Measurements from ENCODE around the gene CIAO1.
"Not testable (repeated sequence)": the region's sequence is repeated elsewhere in the genome, so short reads cannot be mapped to it uniquely, and the experiment has no call there.

The CIAO1 gene

DNA sequence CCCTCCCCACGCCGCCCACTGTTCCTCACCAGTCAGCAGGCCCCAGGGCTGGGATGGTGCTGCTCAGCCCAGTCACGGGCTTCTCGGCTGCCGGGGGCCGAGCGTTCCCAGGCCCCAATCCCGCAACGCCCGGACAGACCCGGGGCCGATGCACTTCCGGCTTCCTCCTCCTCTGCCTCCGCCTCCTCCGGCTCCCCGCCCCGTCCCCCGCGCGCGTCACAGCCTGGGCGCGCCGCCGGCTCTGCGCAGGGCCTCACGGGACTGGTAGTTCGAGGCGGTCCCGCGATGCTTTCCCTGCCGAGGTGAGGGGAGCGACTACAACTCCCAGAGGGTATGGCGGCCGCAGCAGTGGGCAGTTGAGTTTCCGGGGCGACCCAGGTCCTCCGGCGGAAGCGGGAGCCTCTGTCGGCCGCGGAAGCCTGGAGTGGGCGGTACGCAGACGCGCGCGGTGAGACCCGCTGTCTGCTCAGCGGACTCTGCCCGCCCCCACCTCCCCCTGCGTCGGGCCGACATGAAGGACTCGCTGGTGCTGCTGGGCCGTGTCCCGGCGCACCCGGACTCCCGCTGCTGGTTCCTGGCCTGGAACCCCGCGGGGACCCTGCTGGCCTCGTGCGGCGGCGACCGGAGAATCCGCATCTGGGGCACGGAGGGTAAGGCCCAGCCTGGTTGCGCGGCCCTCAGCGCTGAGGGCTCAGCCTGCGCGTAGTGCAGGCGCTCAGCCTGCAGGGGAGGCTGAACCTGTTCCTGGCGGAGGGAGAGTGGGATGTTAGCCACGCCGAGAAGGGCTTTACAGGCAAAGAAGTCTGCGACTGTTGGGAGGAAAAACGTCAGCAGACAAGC, at the start of gene CIAO1, which contains the start of gene TMEM127:
Gene CIAO1, plus strand, starts transcription at position 386 of the 840 bp plus-strand sequence. Its CDS starts 126 bp downstream, at position 512.
Gene TMEM127, minus strand, starts transcription at position 158 of the 840 bp plus-strand sequence. CDS start 616 bp downstream, outside the sequence.
- Histone ChIP-seq H3K27ac (ENCODE audit: low read length) (no peak within 1 kb of the TSS), H3K4me1 (ENCODE audit: insufficient read depth, low read length) (peaks cover 12% of the 10 kb centered on the region), H3K4me3 (ENCODE audit: low read length) (peak within 1 kb of the TSS; percentile 96), H3K36me3 (ENCODE audit: insufficient read depth, low read depth, low read length) (peaks cover 30% of the 10 kb centered on the region), H3K27me3 (ENCODE audit: insufficient read depth, low read length) (no peaks in the 10 kb centered on the region), H3K9ac (ENCODE audit: low read depth, low read length) (peak within 1 kb of the TSS; percentile 86), H3K9me3 (ENCODE audit: insufficient read depth, low read depth, low read length) (no peaks in the 10 kb centered on the region)

DNA sequence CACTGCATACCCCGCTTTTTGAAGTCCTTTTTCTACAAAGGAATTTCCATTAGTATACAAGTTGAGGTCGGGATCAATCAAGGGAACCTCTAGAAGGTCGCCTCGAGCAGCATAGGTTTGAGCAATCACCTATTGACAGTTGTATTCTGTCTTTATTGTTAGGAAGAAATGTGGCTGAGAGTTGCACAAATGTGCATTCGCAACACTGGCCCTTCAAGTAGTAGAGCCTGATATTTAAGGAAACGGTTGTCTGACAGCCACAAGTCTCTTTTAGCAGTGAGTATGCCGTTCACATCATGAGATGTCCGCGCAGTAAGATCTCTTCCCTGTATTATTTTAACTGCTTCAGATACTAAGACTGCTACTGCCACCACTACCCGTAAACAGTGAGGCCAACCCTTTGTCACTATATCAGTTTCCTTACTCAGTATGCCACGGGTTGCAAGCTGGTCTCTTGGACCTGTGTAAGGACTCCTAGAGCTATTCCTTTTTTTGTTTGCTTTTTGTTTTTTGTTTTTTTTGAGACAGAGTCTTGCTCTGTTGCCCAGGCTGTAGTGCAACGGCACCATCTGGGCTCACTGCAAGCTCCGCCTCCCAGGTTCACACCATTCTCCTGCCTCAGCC, 47.4 kb upstream of the CIAO1 start:
- no peaks in the 10 kb centered on the region for H3K4me1 ChIP-seq (ENCODE audit: insufficient read depth, low read length)
- no peak overlapping the region for H3K27ac ChIP-seq (ENCODE audit: low read length)
- H3K36me3 ChIP-seq (ENCODE audit: insufficient read depth, low read depth, low read length): no peaks in the 10 kb centered on the region
- H3K9ac ChIP-seq (ENCODE audit: low read depth, low read length): no peak overlapping the region
- H3K27me3 ChIP-seq (ENCODE audit: insufficient read depth, low read length): no peaks in the 10 kb centered on the region
- no peaks in the 10 kb centered on the region for H3K9me3 ChIP-seq (ENCODE audit: insufficient read depth, low read depth, low read length)
- no peak overlapping the region for H3K4me3 ChIP-seq (ENCODE audit: low read length)

DNA sequence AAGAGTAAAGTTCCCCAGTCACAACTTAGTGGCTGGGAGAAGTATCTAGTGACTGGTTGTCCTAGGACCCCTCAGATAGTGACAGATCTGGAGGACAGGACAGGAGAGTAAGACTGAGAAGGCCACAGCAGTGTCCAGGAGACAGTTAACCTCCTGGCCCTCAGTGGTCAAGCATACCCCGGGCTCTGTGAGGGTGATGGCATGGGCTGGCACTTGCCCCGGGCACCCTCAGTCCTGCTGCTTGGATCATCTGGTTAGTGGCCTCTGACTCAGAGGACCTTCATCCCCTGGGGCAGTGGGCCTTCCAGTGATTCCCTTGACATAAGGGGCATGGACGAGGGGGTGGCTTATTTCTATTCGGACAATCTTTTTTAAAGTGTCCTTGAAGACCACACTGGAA, 46.1 kb upstream of the CIAO1 start:
- not testable (repeated sequence) for H3K4me1 ChIP-seq (ENCODE audit: insufficient read depth, low read length); H3K4me3 ChIP-seq (ENCODE audit: low read length); H3K27me3 ChIP-seq (ENCODE audit: insufficient read depth, low read length); H3K36me3 ChIP-seq (ENCODE audit: insufficient read depth, low read depth, low read length); H3K27ac ChIP-seq (ENCODE audit: low read length); H3K9me3 ChIP-seq (ENCODE audit: insufficient read depth, low read depth, low read length); H3K9ac ChIP-seq (ENCODE audit: low read depth, low read length)

DNA sequence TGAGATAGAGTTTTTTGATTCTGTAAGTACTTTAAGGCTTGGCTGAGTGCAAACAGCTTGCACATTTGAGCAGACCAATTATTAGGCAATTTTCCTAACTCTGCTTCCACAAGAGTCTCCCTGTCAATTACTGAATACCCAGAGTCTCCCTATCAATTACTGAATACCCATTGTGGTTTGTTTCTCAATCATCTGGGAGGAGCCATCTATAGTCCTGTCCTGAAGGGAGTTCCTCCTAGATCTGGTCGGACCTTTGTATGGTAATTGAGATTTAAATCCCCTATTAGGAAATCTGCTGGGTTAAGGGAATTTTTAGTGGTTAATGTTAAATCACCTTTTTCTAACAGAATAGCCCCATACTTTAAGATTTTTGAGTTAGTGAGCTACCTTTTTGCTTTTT, 44.9 kb upstream of the CIAO1 start:
- H3K27ac ChIP-seq (ENCODE audit: low read length); H3K4me1 ChIP-seq (ENCODE audit: insufficient read depth, low read length); H3K27me3 ChIP-seq (ENCODE audit: insufficient read depth, low read length): not testable (repeated sequence)

DNA sequence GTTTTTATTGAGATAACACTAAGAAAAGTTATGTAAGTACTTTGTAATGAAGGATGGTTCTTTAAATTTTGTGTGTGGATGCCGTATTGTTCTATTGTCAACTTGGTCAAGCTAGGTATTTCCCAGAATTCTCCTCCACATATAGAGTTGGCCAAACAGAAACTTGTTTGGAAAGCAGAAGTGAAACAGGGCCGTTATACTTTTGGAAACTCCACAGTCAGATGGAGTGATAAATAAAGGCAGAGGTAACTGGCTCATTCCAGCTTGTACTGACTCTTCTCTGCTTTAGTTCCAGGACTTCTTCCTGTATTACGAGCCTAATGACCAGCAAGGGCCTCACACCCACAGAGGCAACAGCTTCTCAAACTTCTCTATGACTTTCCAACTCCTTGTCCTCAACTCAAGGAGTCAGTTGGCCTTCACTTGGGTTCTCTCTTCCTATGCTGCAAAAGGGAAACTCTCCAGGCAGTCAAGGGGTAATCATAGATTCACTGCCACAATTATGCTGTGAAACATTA, 41.0 kb upstream of the CIAO1 start:
- no peak overlapping the region for H3K4me3 ChIP-seq (ENCODE audit: low read length)
- H3K4me1 ChIP-seq (ENCODE audit: insufficient read depth, low read length): no peaks in the 10 kb centered on the region
- no peaks in the 10 kb centered on the region for H3K9me3 ChIP-seq (ENCODE audit: insufficient read depth, low read depth, low read length)
- H3K27me3 ChIP-seq (ENCODE audit: insufficient read depth, low read length): no peaks in the 10 kb centered on the region
- H3K36me3 ChIP-seq (ENCODE audit: insufficient read depth, low read depth, low read length): no peaks in the 10 kb centered on the region
- no peak overlapping the region for H3K27ac ChIP-seq (ENCODE audit: low read length)
- H3K9ac ChIP-seq (ENCODE audit: low read depth, low read length): no peak overlapping the region

More for the DNA sequence above, 44.9 kb upstream of the CIAO1 start:
- not testable (repeated sequence) for H3K9ac ChIP-seq (ENCODE audit: low read depth, low read length); H3K9me3 ChIP-seq (ENCODE audit: insufficient read depth, low read depth, low read length); H3K36me3 ChIP-seq (ENCODE audit: insufficient read depth, low read depth, low read length); H3K4me3 ChIP-seq (ENCODE audit: low read length)

DNA sequence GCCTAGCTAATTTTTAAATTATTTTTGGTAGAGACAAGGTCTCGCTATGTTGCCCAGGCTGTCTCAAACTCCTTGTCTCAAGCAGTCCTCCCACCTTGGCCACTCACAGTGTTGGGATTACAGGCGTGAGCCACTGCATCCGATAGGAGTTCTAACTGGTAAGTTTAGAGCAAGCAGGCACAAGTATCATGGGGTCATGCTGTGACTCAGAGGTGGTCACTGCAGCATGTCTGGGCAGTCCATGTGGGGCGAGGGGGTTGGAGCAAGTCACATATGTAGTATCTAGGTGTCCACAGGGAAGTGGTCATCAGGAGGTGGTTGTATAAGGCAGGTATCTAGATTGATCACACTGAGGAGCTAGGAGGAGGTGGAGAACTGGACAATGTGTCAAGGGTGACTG, 34.7 kb upstream of the CIAO1 start:
- Histone ChIP-seq H3K9ac (ENCODE audit: low read depth, low read length) (no peak overlapping the region), H3K36me3 (ENCODE audit: insufficient read depth, low read depth, low read length) (no peaks in the 10 kb centered on the region), H3K27me3 (ENCODE audit: insufficient read depth, low read length) (no peaks in the 10 kb centered on the region), H3K4me3 (ENCODE audit: low read length) (no peak overlapping the region), H3K27ac (ENCODE audit: low read length) (no peak overlapping the region), H3K9me3 (ENCODE audit: insufficient read depth, low read depth, low read length) (no peaks in the 10 kb centered on the region), H3K4me1 (ENCODE audit: insufficient read depth, low read length) (no peaks in the 10 kb centered on the region)

DNA sequence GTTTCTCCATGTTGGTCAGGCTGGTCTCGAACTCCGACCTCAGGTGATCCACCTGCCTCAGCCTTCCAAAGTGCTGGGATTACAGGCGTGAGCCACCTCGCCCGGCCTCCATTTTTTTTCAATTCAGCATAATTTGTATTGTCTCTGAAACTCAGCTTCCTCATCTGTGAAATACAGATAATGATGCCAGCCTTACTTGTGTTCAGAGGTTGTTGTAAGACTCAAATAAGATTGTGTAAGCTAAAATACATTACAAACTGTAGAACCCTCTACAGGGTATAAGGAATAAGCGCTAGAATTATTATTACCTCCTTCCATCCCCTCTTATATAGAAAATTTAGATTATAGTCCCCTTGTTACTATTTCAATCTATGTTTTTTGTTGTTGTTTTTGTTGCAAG, 32.6 kb upstream of the CIAO1 start:
- H3K27me3 ChIP-seq (ENCODE audit: insufficient read depth, low read length): no peaks in the 10 kb centered on the region
- H3K4me1 ChIP-seq (ENCODE audit: insufficient read depth, low read length): no peaks in the 10 kb centered on the region
- no peaks in the 10 kb centered on the region for H3K9me3 ChIP-seq (ENCODE audit: insufficient read depth, low read depth, low read length)
- H3K36me3 ChIP-seq (ENCODE audit: insufficient read depth, low read depth, low read length): no peaks in the 10 kb centered on the region
- H3K4me3 ChIP-seq (ENCODE audit: low read length): no peak overlapping the region
- no peak overlapping the region for H3K9ac ChIP-seq (ENCODE audit: low read depth, low read length)
- H3K27ac ChIP-seq (ENCODE audit: low read length): no peak overlapping the region

DNA sequence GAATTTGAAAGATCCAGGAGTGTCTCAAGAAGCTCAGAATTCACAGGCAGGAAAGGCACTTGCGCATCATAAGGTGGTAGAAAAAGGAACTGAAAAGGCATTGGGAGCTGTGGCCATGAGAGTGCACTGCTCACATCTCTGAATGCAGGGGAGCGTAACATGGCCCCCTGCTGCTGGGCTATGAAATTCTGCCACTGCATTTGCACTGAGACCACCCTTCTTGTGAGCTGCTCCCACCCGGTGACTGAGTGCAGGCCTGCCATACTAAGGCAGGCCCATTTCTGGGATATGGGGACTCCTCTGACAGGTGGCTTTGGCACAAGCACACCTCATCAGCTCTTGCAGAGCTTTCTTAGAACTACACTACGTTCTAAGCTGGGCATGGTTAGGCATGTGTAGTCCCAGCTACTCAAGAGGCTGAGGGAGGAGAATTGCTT, 32.1 kb upstream of the CIAO1 start:
- no peaks in the 10 kb centered on the region for H3K4me1 ChIP-seq (ENCODE audit: insufficient read depth, low read length)
- H3K36me3 ChIP-seq (ENCODE audit: insufficient read depth, low read depth, low read length): no peaks in the 10 kb centered on the region
- H3K27ac ChIP-seq (ENCODE audit: low read length): no peak overlapping the region
- no peak overlapping the region for H3K4me3 ChIP-seq (ENCODE audit: low read length)
- H3K9ac ChIP-seq (ENCODE audit: low read depth, low read length): no peak overlapping the region; the same call in 1 of the 2 replicates
- H3K9me3 ChIP-seq (ENCODE audit: insufficient read depth, low read depth, low read length): no peaks in the 10 kb centered on the region
- H3K27me3 ChIP-seq (ENCODE audit: insufficient read depth, low read length): no peaks in the 10 kb centered on the region

DNA sequence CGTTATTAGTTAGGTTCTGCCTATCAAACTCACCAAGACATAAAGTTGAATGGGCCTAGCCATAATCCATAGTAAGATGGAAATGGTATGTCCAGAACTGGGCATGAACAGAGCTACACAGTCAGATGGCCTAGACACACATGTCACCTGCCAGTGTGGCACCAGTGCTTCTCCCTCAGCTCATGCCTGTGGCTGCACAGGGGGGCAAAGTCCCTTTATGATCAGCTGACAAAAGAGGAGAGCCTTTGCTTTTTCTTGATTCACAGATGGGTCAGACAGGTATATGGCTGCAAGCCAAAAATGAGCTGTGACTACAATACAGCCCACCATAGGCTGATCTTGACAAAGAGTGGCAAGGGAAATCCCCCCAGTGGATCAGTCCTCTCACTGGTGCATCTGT, 29.1 kb upstream of the CIAO1 start:
- Histone ChIP-seq H3K9ac (ENCODE audit: low read depth, low read length) (no peak overlapping the region), H3K9me3 (ENCODE audit: insufficient read depth, low read depth, low read length) (no peaks in the 10 kb centered on the region), H3K36me3 (ENCODE audit: insufficient read depth, low read depth, low read length) (no peaks in the 10 kb centered on the region), H3K27me3 (ENCODE audit: insufficient read depth, low read length) (no peaks in the 10 kb centered on the region), H3K4me3 (ENCODE audit: low read length) (no peak overlapping the region), H3K4me1 (ENCODE audit: insufficient read depth, low read length) (no peaks in the 10 kb centered on the region), H3K27ac (ENCODE audit: low read length) (no peak overlapping the region)

DNA sequence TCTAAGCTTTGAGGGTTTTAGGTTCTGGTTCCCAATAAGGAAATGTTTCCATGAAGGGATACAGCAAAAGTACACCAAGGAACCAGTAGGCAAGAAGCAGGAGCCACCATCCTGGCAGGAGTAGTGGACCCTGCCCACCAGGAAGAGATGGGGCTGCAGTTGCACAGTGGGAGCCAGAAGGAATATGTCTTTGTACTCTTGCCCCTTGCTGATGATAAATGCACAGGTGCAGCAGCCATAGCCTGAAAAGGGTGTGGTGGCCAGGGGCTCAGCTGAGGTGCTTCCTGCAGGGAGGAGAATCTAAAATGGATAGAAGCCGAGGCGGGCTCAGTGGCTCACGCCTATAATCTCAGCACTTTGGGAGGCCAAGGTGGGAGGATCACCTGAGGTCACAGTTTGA, 27.8 kb upstream of the CIAO1 start:
- no peaks in the 10 kb centered on the region for H3K4me1 ChIP-seq (ENCODE audit: insufficient read depth, low read length)
- H3K9me3 ChIP-seq (ENCODE audit: insufficient read depth, low read depth, low read length): no peaks in the 10 kb centered on the region
- no peaks in the 10 kb centered on the region for H3K36me3 ChIP-seq (ENCODE audit: insufficient read depth, low read depth, low read length)
- H3K9ac ChIP-seq (ENCODE audit: low read depth, low read length): no peak overlapping the region
- no peak overlapping the region for H3K27ac ChIP-seq (ENCODE audit: low read length)
- H3K27me3 ChIP-seq (ENCODE audit: insufficient read depth, low read length): no peaks in the 10 kb centered on the region
- H3K4me3 ChIP-seq (ENCODE audit: low read length): no peak overlapping the region

DNA sequence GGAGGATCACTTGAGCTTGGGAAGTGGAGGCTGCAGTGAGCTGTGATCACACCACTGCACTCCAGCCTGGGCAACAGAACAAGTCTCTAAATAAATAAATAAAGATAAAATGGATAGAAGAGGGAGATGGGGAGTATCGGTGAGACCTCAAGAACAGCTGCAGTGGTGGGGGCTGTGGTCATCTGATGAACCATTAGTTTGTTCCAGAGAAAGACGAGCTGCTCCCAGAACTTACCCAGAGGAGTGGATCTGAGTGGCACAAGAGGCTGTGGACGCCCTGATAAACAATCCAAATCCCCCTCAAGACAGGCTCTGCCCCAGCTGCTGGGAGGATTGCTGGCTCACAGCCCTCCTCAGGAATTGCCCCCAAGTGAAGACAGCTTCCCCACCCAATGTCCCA, 26.9 kb upstream of the CIAO1 start:
- H3K27me3 ChIP-seq (ENCODE audit: insufficient read depth, low read length): no peaks in the 10 kb centered on the region
- no peaks in the 10 kb centered on the region for H3K9me3 ChIP-seq (ENCODE audit: insufficient read depth, low read depth, low read length)
- H3K36me3 ChIP-seq (ENCODE audit: insufficient read depth, low read depth, low read length): no peaks in the 10 kb centered on the region
- H3K9ac ChIP-seq (ENCODE audit: low read depth, low read length): no peak overlapping the region
- H3K27ac ChIP-seq (ENCODE audit: low read length): no peak overlapping the region
- H3K4me1 ChIP-seq (ENCODE audit: insufficient read depth, low read length): no peaks in the 10 kb centered on the region
- H3K4me3 ChIP-seq (ENCODE audit: low read length): no peak overlapping the region

DNA sequence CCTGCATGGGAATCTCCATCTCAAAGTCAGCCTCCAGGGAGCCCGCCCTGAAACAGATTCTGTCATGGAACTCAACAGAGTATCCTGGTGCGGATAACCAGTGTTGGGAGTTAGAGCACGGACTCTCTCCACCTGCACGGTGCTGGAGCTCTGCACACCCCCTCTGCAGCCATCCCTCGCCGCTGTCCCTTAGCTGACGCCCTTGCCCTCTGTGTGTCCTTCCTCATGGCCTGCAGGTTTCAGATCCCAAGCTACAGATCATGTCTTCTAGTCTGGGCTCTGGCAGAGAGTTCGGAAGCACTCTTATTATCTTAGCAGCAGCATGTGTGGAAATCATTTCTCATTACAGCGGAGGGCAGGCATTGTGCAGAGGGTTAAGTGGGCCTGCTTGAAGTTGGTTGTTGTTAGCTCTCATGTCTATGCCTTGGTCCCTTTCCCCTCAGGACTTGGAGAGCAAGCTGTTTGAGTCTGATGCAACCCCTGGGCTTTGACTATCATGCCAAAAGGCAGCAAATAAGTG, 26.2 kb upstream of the CIAO1 start:
- Histone ChIP-seq H3K9ac (ENCODE audit: low read depth, low read length) (no peak overlapping the region), H3K36me3 (ENCODE audit: insufficient read depth, low read depth, low read length) (no peaks in the 10 kb centered on the region), H3K27me3 (ENCODE audit: insufficient read depth, low read length) (no peaks in the 10 kb centered on the region), H3K4me3 (ENCODE audit: low read length) (no peak overlapping the region), H3K27ac (ENCODE audit: low read length) (no peak overlapping the region), H3K9me3 (ENCODE audit: insufficient read depth, low read depth, low read length) (no peaks in the 10 kb centered on the region), H3K4me1 (ENCODE audit: insufficient read depth, low read length) (no peaks in the 10 kb centered on the region)

Data from iPS-20b (cell line).